MCF 10A (cell line): ENCODE results near the gene IKBKE. TPM values are rescaled to one million over a fixed set of nuclear protein-coding genes. Genes with fewer than 3 reads are reported as not detected.

Experiments
- BruUV-seq: library from RNA; stranded (reverse); fragments of 400-500 nt; replicated peaks from 2 replicates; lab custom pipeline; 2021; lab: Mats Ljungman, UMichigan
- CTCF ChIA-PET: fragments of 300-600 bp; sonication (Branson Sonifier 250); formaldehyde crosslinking; extraction: SDS; loops from one replicate; lab custom pipeline; 2021; ENCODE audit warnings: antibody characterized with exemption, inconsistent platforms; lab: Yijun Ruan, JAX
- POLR2A ChIA-PET: fragments of 300-600, 350-650 bp; sonication (Branson Sonifier 250); formaldehyde crosslinking; extraction: SDS; loops from one replicate; lab custom pipeline; 2020; ENCODE audit warnings: antibody characterized with exemption, inconsistent platforms; lab: Yijun Ruan, JAX
- DNase-seq: peaks from one replicate; pipeline ENCODE4 v3.0.0-alpha.2; 2018; ENCODE audit not compliant: unreplicated experiment
- H3K27ac Mint-ChIP-seq: one replicate; pipeline ENCODE4 v1.8.0; 2022; ENCODE audit warnings: mild to moderate bottlenecking, low read depth, mixed read lengths; ENCODE audit not compliant: unreplicated experiment
- H3K27me3 Mint-ChIP-seq: one replicate; pipeline ENCODE4 v1.8.0; 2022; ENCODE audit warnings: mixed read lengths; ENCODE audit not compliant: insufficient read depth, unreplicated experiment
- H3K36me3 Mint-ChIP-seq: one replicate; pipeline ENCODE4 v1.8.0; 2022; ENCODE audit warnings: mild to moderate bottlenecking, moderate library complexity, mixed read lengths; ENCODE audit not compliant: insufficient read depth, unreplicated experiment
- H3K4me1 Mint-ChIP-seq: one replicate; pipeline ENCODE4 v1.8.0; 2022; ENCODE audit warnings: mixed read lengths; ENCODE audit not compliant: insufficient read depth, unreplicated experiment
- H3K4me3 Mint-ChIP-seq: one replicate; pipeline ENCODE4 v1.8.0; 2022; ENCODE audit warnings: mild to moderate bottlenecking, moderate library complexity, mixed read lengths; ENCODE audit not compliant: unreplicated experiment
- H3K9me3 Mint-ChIP-seq: one replicate; pipeline ENCODE4 v1.8.0; 2022; ENCODE audit warnings: mixed read lengths; ENCODE audit not compliant: unreplicated experiment
- CTCF ChIP-seq: fragments of 200-600 bp; IDR thresholded peaks from one replicate; pipeline ENCODE4 v1.8.0; 2022; ENCODE audit warnings: antibody characterized with exemption, mild to moderate bottlenecking; ENCODE audit not compliant: unreplicated experiment
- intact Hi-C: fragments of 100-400 bp; cut with micrococcal nuclease; formaldehyde crosslinking; loops from 2 replicates; pipeline ENCODE4 v1.14.1; 2022
- total RNA-seq: library from RNA; stranded (reverse); gene quantifications from 2 replicates; pipeline ENCODE4 v1.2.3, GENCODE V29; 2022

IKBKE gene
- total RNA-seq, 1 experiment from 2014 or later = 12.1 TPM

GRCh38 chr1:206476058-206476457, 5.8 kb downstream of the IKBKE start:
- DNase-seq = no peak
- no TSS peak for BruUV-seq
- intact Hi-C loops = loop anchor here (10.0 kb wide), 1 partner anchor 599 kb away; no protein-coding TSS in a partner anchor
- Mint-ChIP-seq H3K36me3 (peaks cover 30% of the 10 kb centered on the region), H3K27ac (no peak overlapping the region), H3K4me1 (peaks cover 32% of the 10 kb centered on the region), H3K27me3 (no peaks in the 10 kb centered on the region), H3K9me3 (no peaks in the 10 kb centered on the region), H3K4me3 (no peak overlapping the region)
- CTCF ChIA-PET = interaction anchor here (0.8 to 11.0 kb wide), 4 partner anchors 14 to 105 kb away, joined by 3 to 268 read pairs (median 190); no protein-coding TSS in a partner anchor
- POLR2A ChIA-PET = interaction anchor here (0.7 kb wide), 1 partner anchor 247 kb away, joined by 3 read pairs; no protein-coding TSS in a partner anchor
- TF ChIP-seq CTCF = no peak

GRCh38 chr1:206476591-206476990, 6.3 kb downstream of the IKBKE start:
- peaks cover 32% of the 10 kb centered on the region for H3K4me1 Mint-ChIP-seq
- H3K36me3 Mint-ChIP-seq = peaks cover 35% of the 10 kb centered on the region
- no TSS peak for BruUV-seq
- ChIA-PET CTCF (interaction anchor here (0.7 to 11.0 kb wide), 9 partner anchors 14 to 600 kb away, joined by 3 to 268 read pairs (median 4); no protein-coding TSS in a partner anchor), POLR2A (interaction anchor here (0.7 to 1.5 kb wide), 3 partner anchors 15 to 246 kb away, joined by 3 to 5 read pairs (median 3); no protein-coding TSS in a partner anchor)
- DNase-seq = no peak
- no peak overlapping the region for H3K4me3 Mint-ChIP-seq
- no peak overlapping the region for H3K27ac Mint-ChIP-seq
- intact Hi-C loops = loop anchor here (10.0 kb wide), 1 partner anchor 598 kb away; no protein-coding TSS in a partner anchor
- no peaks in the 10 kb centered on the region for H3K27me3 Mint-ChIP-seq
- H3K9me3 Mint-ChIP-seq = no peaks in the 10 kb centered on the region
- no peak for TF ChIP-seq CTCF

- no TSS peak for BruUV-seq
- no peaks in the 10 kb centered on the region for H3K9me3 Mint-ChIP-seq
- H3K27ac Mint-ChIP-seq = no peak overlapping the region
- ChIA-PET CTCF (interaction anchor here (0.5 to 11.0 kb wide), 12 partner anchors 14 to 600 kb away, joined by 3 to 268 read pairs (median 4); no protein-coding TSS in a partner anchor), POLR2A (interaction anchor here (1.0 to 1.5 kb wide), 2 partner anchors 15 to 106 kb away, joined by 3 to 5 read pairs; no protein-coding TSS in a partner anchor)
- no peak for TF ChIP-seq CTCF
- intact Hi-C loops = loop anchor here (10.0 kb wide), 1 partner anchor 598 kb away; no protein-coding TSS in a partner anchor
- H3K4me1 Mint-ChIP-seq = peaks cover 29% of the 10 kb centered on the region
- no peak for DNase-seq
- H3K4me3 Mint-ChIP-seq = no peak overlapping the region
- H3K36me3 Mint-ChIP-seq = peaks cover 36% of the 10 kb centered on the region
- H3K27me3 Mint-ChIP-seq = no peaks in the 10 kb centered on the region
Observed at GRCh38 chr1:206477110-206477509, 6.8 kb downstream of the IKBKE start.

GRCh38 chr1:206477581-206478380, 7.5 kb downstream of the IKBKE start:
- POLR2A ChIA-PET = interaction anchor here (0.6 to 1.5 kb wide), 4 partner anchors 12 to 149 kb away, joined by 3 to 5 read pairs (median 3); no protein-coding TSS in a partner anchor
- H3K4me1 Mint-ChIP-seq = peaks cover 29% of the 10 kb centered on the region
- TF ChIP-seq CTCF = no peak
- CTCF ChIA-PET = interaction anchor here (0.5 to 11.0 kb wide), 20 partner anchors 8 to 508 kb away, joined by 3 to 268 read pairs (median 4); partner anchors contain the start of gene IKBKE
- BruUV-seq = no TSS peak
- peaks cover 36% of the 10 kb centered on the region for H3K36me3 Mint-ChIP-seq
- intact Hi-C loops = loop anchor here (10.0 kb wide), 1 partner anchor 597 kb away; no protein-coding TSS in a partner anchor
- H3K4me3 Mint-ChIP-seq = no peak overlapping the region
- DNase-seq = no peak
- no peaks in the 10 kb centered on the region for H3K27me3 Mint-ChIP-seq
- H3K9me3 Mint-ChIP-seq = no peaks in the 10 kb centered on the region
- no peak overlapping the region for H3K27ac Mint-ChIP-seq
